Activated CD4-positive, alpha-beta T cell treated with anti-CD3 and anti-CD28 coated beads, Interleukin-2, amount 50 U/mL, for 4 hours (primary cell): ENCODE results near the gene TFF2.

Experiments
- DNase-seq, 2 experiments: peaks; one replicate each; pipeline ENCODE4 v3.0.0-alpha.2; 2020

Gene TFF2, protein sequence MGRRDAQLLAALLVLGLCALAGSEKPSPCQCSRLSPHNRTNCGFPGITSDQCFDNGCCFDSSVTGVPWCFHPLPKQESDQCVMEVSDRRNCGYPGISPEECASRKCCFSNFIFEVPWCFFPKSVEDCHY

DNA sequence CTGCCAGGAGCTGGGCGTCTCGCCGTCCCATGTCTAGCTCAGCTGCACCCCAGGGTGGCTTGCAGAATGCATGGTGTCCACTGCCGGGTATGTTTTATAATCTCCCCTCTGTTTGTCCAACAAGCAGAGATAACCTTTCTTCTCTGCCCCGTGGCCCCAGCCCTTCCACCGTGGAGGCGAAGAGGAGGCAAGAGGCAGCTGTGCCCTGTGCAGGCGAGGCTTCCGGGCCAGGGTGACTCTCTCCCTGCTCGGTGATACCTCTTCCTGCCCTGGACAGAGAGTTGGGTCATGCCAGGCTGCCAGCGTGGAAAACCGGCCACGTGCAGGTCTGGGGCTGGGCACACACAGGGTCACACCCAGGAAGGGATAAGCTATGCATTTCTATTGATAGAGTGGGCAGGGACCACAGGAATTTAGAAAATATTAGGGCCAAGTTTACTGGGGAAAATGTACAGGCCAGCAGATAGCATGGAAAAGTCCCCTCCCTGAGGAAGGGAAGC is at the start of gene TFF2:
Gene TFF2 (minus strand): TSS at position 68 of the 500 bp plus-strand sequence. CDS start 37 bp downstream, at position 31.
- DNase-seq = no peak

DNA sequence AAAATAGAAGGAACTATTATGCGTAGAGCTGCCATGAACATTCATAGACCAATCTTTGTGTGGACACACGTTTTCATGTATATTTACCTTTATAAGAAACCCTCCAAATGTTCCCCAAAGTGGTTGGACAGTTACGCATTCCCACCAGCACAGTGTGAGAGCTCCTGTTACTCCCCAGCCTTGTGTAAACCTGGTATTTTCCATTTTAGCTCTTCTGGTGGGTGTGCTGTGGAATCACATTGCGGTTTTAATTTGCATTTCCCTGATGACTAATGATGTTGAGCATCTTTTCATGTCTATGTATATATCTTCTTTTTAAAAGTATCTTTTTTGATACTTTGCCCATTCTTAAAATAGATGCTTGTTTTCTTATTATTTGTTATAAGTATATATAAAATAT is 49.7 kb upstream of the TFF2 start:
- DNase-seq = no peak

DNA sequence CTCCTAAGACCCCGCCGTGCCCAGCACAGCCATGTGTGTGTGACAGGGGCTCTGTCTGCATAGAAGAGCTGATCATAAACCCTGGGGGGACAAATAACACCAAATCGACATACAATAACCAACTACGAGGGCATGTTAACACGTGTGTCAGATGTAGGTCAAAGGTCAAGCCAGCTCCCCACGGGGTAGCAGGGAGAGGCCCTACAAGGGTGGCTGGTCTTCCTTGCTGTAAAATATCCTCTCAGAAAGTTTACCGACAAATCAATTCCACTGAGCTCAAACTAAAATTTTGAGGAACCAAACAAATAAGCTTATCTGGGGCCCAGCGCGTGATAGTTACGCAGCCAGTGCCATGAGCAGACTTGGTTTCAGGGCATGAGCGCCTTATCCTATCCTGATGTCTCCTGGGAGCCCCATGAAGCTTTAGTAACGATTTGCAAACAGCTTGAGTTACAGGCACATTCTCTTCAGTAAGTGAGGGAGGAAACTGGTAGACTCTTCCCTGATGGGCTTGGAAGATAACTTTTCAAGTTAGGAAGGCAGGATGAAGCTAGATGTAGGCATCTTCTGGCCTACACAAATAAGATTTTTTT is 47.7 kb upstream of the TFF2 start:
- DNase-seq = no peak

DNA sequence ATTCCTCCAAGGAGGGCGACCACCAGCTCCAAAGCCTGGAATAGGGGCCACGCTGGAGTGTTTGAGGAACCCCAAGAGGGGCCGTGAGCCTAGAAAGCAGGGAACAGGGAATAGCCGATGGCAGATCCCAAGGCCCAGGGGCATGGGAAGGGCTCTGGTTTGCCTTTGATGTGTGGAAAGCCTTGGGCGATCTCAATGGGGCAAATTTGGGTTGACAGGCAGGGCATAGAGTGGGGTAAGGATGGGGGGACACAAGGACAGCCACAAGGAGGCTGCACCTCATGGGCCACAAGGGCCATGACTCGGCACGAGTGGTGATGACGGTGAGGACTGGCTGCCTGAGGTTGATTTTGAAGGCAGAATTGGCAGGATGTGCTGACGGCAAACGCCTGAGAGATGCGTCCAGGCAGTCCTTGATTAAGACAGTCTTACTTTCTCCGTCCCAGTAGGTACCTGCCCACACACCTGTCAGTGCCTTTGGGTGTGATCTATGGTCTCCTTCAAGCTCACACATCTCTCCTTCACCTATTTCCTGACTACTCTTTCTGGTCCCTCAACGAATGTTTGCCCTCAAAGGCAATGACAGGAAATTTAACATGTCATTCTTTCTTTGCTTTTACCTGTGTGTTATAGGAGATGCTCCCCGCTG is 47.1 kb upstream of the TFF2 start:
- DNase-seq = no peak

DNA sequence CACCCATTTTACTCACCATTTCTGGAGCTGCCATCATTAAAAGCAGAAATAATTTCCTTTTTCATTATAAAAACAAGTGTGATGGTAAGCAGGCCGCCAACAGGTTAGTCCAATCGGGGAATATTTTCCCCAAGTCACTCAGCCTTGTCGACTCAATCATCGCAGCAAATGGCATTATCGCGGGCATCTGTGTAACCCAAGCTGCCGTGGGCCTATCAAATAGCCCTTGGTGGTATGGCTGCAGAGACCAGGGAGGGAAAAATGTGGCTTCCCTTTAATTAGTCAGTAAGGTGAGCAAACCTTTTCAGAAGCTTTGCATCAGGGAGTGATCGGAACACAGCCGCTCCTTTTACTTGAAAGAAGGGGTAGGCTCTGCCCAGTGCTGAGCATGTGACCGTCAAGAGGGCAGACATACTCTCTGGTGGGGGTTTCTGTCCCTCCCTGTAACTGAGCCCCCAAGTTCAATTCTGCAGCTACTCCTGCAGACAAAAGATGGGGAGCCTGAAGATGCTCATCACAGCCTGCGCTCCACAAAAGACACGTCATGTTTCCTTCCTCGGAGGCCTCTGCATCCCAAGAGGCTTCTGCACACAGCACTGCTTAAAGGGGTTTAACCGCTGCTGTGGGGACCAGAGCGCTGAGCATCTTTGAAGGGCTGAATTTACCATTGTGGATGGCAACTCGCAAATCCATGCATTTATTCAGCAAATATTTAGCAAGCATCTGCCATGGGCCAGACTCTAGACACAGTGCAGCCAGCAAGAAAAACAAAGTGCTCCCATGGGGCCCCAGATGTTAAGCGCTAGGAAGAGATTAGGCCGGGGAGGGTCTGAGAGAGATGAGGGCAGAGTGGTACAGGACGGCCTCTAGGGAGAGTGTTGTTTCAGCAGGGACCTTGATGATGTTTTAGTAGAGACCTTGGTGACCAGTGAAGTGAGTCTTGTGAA is 46.3 kb upstream of the TFF2 start:
- DNase-seq = no peak

DNA sequence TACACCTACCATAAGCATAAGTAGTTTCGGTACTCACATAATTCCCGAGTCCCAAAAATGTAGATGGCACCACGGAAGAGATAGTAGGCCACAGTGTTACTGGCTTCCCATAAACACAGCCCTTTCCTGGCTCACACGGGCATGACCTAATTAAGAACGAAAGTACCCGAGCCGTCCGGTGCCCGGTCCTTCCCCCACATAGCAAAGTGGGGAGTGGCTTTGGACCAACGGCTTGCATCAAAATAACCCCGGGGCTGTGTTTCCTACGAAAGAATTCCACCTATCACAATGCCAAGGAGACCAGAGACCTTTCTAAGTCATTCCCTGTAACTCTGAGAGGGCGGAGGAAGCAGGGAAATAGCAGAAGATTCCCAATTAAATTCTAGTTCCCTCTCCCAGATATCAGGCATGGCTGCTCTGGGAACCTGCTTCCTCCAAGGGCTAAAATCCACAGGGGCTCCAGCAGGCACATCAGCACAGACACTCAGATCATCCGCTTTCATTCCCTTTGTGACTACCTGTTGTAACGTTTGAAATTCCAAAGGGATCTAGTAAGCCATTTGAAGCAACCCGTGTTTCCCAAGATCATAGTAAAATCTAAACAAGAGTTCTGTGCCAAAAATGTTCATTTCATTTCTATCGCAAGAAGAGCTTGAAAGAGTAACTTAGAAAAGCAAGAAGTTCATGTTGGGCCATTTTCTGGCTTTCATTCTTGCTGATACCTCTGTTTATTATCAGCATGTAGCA is 45.3 kb upstream of the TFF2 start, which contains the start of gene TMPRSS3:
Gene TMPRSS3 (minus strand): TSS at position 148 of the 747 bp plus-strand sequence. CDS start 635 bp downstream, outside the sequence.
- DNase-seq = no peak

DNA sequence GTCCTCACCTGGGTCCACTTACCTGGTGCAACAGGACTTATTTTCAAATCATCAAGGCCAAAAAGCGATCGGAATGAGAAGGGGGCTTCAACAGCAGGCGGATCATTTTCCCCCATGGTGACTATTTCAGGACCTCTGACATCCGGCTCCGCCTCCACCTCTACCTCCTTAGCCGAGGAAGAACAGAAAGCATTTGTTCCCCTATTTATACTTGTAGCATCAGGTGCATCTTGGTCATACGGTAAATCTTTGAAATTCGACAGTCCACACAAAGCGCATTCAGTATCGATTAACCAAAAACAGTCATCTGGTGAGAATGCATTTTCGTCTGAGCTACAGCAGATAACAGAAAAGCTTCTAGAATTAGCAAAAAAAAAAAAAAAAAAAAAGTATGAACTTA is 44.5 kb upstream of the TFF2 start:
- no peak for DNase-seq

GRCh38 chr21:42393443-42393950 is 42.7 kb upstream of the TFF2 start:
- DNase-seq = no peak

GRCh38 chr21:42392731-42393442 is 42.1 kb upstream of the TFF2 start:
- no peak for DNase-seq

- DNase-seq = no peak
These were observed 40.5 kb upstream of the TFF2 start for GRCh38 chr21:42391297-42391696.

GRCh38 chr21:42390696-42391095 is 39.9 kb upstream of the TFF2 start:
- DNase-seq = no peak

DNA sequence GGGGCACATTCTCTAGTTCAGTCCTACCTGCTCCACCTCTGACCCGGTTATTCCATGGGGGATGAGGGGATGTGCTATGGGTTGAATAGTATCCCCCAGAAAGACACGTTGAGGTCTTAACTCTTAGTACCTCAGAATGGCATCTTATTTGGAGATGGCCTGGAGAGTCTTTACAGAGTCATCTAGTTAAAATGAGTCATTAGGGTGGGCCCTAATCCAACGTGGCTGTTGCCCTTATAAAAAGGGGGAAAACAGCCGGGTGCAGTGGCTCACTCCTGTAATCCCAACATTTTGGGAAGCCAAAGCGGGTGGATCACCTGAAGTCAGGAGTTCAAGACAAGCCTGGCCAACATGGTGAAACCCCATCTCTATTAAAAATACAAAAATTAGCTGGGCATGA is 39.4 kb upstream of the TFF2 start:
- DNase-seq = no peak

- DNase-seq = no peak
These were observed 38.6 kb upstream of the TFF2 start for GRCh38 chr21:42389449-42389835.

GRCh38 chr21:42388740-42389448 is 38.1 kb upstream of the TFF2 start:
- no peak for DNase-seq

- DNase-seq = no peak
These were observed 37.1 kb upstream of the TFF2 start for GRCh38 chr21:42387843-42388340.

DNA sequence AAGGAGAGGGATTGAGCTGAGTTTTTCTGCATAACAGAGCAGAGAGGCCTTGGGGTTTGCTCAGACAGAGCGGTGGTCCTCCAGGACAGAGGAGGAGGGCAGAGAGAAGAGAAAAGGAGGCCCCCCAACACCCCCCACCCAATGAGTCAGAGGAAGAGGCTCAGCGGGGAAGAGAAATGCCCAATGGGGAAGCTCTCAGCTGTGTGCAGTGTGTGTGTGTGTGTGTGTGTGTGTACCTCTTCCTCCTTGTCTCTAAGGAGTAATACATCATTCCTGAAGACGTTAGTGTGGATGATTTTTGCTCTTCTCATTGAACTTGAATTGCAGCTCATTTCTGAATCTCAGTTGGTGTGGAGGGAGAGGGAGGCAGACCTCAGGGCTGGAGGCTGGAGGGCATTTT is 36.4 kb upstream of the TFF2 start:
- no peak for DNase-seq

GRCh38 chr21:42386034-42386591 is 35.3 kb upstream of the TFF2 start:
- DNase-seq = no peak

- DNase-seq = no peak
These were observed 34.8 kb upstream of the TFF2 start for GRCh38 chr21:42385619-42386018.

DNA sequence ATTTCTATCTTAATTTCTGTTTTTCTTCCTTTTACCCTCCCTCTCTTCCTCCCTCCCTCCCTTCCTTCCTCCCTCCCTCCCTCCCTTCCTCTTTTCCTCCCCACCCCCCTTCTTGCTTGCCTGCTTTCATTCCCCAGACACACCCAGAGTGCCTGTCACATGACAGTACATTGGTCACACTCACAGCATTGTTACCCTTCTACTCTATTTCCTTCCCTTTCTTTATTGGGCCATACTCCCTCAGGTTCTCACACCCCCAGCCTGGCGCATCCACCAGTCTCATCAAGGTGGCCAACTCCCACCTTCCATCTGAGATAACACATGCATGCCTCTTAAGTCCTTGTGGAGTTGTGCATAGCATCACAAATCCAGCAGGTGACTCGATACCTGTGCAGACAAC is 34.2 kb upstream of the TFF2 start:
- DNase-seq = no peak
